GM19193 (cell line): Measurements from ENCODE around the gene OR6B3.

Experiments used
- POLR2A ChIP-seq: IDR thresholded peaks from 4 replicates; pipeline ENCODE4 v1.6.1; 2011; ENCODE audit not compliant: insufficient read depth, insufficient read length; ENCODE audit errors: extremely low read depth

Gene OR6B3

DNA sequence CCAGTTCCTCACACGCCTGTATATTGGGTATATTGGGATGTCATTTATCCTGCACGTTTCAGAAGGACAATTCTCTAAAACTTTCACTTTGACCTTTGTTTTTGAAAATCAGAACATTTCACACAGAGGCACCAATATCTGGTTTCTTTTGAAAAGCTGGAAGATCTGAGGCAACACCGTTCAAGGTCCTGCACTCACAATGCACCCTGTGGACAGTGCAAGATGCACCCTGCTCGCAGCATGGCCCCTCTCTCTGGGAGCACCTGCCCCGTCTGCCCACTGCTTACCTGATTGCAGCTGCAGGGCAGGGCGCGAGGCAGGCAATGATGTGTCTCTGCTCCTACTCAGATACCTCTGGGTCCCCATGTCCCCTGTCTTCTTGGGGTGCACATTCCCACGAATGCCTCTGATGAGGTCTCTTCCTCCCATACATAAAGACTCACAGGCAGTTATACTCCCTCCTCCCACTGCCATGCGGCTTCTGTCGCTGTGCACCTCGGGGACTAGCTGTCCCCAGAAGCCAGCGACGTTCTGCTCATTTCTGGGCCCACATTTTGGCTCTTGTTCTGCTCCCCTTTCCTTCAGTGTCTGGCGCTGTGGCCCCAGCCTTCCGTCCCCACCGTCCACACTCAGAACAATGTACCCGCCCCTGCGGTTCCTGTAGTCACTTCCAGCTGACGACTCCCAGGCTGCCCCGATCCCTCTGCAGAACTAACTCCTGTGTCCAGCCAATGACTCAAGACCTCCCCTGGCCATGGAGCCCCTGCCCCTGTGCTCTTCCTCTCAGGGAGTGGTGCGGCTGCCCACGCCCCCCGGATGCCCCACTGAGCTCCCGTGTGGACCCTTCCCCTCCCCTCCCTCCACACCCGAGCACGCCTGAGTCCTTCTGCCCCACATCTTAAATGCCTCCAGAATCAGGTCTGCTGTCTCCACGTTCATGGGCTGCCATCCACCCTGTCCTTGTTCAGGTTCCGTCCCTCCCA, at the start of gene OR6B3:
Gene OR6B3 (minus strand): TSS at position 349 of the 983 bp plus-strand sequence.
- no peak for TF ChIP-seq POLR2A

DNA sequence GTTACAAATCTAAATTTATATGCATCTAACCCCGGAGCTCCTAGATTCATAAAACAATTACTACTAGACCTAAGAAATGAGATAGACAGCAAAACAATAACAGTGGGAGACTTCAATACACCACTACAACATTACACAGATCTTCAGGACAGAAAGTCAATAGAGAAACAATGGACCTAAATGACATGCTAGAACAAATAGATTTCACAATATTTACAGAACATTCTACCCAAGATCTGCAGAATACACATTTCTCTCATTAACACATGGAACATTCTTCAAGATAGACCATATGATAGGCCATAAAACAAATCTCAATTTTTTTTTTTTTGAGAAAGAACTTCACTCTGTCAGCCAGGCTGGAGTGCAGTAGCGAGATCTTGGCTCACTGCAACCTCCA, 45.0 kb upstream of the OR6B3 start:
- no peak for TF ChIP-seq POLR2A

DNA sequence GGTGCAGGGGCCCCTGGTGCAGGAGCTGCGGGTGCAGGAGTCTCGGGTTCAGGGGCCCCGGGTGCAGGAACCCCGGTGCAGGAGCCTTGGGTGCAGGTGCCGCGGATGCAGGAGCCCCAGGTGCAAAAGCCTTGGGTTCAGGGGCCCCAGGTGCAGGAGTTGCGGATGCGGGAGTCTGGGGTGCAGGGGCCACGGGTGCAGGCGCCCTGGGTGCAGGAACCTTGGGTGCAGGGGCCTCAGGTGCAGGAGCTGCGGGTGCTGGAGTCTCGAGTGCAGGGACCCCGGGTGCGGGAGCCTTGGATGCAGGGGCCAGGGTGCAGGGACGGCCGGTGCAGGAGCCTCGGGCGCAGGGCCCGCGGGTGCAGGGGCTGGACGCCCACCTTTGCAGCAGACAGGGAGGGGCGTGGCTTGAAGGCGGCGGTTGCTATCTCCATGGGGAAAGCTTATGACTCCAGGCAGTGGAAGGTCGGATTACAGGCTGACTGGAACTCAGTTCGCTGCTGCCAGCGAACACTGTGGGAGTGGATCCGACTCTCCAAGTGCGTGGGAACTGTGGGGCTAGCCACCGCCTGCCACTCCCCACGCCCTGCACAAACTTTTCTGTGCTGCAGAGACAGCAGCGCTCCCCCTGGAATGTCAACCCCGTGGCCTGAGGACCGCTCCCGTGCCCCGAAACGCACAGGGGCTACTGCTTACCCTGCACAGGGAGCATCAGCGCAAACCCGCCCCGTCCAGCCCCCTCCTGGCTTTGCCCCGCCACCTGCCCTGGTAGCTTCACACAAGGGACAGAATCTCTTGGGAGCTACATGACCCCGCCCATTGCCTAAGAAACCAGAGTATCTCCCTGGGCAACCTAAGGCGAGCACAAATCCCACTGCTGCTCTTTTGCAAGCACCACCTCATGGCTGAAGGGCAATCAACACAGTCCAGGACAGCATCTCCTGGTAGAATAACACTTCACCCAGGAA, 42.5 kb upstream of the OR6B3 start:
- TF ChIP-seq POLR2A, result no peak

DNA sequence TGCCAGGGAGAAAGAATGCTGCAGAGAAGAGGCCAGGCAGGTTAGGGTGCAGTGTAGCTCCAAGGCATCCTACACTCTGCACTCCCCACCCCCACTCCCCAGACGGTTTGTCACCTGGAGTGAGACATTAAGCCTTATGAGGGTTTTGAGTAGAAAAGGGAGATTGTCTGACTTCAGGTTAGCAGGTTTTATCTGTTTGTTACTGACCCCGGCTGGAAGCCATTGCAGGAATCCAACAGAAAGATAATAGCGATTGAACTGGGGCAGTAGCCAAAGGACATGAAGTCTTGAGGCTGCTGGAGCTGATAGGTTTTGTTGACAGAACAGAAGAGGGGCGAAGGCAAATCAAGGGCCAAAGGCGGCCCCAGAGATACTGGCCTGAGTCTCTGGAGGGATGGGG, 36.0 kb upstream of the OR6B3 start:
- no peak for TF ChIP-seq POLR2A

DNA sequence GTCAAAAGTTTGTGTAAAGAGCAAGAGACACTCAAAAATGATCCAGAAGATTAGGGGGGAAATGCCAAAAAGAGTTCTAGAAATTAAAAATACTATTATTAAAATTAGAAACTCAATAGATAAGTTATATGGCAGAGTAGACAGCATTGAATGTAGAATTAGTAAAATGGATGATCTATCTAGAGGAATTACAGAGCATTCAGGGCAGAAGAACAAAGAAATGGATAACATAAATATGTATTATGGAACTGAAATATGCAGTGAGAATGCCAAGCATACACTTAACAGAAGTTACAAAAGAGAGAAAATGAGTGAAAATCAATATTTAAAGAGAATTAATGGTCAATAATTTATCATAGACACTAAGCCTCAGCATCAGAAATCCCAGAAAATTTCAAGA, 33.2 kb upstream of the OR6B3 start:
- no peak for TF ChIP-seq POLR2A

DNA sequence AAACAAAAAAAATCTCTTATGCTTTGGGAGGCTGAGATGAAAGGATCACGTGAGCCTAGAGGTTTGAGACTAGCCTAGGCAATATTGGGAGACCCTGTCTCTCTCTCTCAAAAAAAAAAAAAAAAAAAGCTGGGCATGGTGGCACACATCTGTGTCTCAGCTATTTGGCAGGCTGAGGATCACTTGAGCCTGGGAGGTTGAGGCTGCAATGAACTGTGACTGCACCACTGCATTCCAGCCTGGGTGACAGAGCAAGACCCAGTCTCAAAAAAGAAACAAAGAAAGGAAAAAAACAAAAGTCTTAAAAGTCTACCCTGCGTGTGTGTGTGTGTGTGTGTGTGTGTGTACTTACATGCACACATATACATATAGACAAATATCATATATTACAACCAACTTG, 25.3 kb upstream of the OR6B3 start:
- no peak for TF ChIP-seq POLR2A

DNA sequence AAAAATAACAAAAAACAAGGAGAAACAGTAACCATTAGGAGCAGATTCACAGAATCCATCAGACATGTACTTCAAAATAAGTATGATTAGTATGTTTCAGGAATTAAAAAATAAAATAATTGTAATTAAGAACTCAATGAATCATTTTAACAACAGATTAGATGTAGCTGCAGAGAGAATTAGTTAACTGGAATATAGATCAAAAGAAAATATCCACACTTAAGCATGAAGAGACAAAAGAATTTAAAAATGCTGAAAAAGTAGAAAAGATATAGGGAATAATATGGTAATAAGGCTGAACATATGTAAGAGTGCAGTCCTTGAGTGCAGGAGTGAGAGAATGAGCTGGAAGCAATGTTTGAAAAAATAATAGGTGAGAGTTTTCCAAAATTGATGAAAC, 24.1 kb upstream of the OR6B3 start:
- no peak for TF ChIP-seq POLR2A

DNA sequence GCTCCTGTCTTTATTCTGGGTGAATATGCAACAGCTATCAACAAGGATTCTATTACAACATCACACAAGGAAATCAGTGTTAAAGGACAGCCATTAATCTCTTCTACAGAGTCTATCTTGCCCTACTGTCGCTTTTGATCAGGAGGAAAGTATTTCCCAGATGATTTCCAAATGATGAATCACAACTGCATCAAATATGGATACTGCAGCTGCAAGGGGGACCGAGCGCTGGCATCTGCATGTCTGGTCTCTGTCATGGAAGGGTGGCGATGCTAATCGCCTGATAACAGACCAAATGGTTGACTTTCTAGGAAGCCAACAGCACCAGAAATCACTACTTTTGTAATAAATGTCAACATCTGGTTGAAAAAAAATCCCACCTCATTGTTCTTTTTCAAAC, 21.2 kb upstream of the OR6B3 start:
- TF ChIP-seq POLR2A, result no peak

DNA sequence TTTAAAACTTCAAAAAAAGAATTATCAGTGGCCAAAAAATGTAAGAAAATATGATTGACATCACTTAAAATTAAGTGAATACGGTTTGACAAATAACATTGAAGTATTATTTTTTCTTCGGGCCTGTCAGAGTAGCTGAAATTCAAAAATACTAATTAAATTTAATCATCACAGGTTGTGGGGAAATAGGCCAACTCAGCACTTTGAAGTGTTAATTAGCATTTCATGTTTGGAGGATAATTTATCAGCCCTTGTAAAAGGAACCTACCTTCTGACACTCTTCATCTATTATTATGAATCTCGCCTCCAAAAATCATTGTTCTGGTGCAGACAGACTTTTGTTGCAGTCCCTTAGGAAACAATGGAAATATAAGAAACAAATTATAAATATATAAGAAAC, 17.6 kb upstream of the OR6B3 start:
- no peak for TF ChIP-seq POLR2A

DNA sequence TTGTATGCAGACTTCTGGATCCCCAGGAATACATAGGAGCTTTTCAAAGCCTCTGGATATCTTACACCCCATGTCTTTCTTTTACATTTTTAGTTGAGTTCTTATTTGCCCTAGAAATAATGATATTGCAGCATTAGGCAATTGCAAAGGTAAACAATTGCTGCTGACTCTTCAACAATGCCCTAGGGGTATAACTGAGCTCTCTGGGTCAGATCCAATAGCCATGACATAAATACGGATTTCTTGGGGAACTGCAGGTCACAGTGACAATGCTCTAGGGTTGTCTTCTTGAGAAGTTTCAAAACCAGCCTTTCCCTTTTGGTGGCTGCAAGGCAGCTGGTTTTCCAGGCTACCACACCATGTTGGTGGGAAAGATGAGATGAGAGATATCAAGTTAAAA, 16.5 kb upstream of the OR6B3 start:
- no peak for TF ChIP-seq POLR2A

DNA sequence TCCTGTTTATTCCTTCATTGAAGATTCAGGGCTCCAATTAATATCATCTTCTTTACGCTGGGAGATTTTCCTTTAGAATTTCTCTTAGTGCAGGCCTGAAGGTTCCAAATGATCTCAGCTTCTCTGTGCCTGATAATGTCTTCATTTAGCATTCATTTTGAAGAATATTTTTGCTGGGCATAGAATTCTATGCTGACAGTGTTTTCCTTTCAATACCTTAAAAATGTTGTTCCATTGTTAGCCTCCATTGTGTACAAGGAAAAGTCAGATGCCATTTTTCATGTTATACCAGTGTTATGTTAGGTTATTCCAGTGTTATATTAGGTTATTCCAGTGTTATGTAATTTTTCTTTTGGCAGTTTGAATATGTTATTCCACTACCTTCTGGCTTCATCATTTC, 14.9 kb upstream of the OR6B3 start:
- no peak for TF ChIP-seq POLR2A

DNA sequence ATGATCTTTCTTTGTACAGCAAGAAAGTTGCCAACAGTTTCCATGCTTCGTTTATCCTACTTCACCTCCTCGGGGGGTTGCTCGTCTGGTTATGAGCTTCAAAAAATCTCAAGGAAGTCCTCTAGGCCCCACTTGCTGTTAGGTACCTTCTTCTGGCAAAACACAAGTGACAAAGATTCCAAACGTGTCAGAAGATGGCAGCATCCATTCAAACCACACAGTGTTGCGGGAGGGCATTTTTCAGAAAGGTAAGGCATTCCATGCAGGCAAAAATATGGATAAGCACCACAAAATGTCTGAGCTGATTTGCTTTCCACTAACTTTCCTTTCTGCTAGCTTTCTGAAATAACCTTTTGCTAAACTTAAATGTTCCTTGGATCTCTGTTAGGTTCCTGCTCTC, 13.2 kb upstream of the OR6B3 start:
- no peak for TF ChIP-seq POLR2A

DNA sequence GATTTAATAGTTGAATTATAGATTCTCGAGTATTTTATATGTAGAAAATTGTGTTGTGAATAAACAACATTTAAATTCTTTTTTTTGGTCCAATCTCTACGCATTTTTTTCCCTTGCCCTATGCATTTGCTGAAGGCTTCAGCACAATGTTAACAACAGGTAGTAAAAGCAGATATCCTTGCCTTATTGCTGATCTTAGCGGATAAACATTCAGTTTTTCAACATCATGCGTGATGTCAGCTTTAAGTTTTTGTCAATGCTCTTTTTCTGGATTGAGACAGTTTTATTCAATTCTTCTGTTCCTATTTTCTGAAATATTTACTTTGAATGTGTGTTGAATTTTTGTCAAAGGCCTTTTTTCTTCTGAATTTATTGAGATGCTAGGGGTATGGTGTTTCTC, 11.6 kb upstream of the OR6B3 start:
- no peak for TF ChIP-seq POLR2A

DNA sequence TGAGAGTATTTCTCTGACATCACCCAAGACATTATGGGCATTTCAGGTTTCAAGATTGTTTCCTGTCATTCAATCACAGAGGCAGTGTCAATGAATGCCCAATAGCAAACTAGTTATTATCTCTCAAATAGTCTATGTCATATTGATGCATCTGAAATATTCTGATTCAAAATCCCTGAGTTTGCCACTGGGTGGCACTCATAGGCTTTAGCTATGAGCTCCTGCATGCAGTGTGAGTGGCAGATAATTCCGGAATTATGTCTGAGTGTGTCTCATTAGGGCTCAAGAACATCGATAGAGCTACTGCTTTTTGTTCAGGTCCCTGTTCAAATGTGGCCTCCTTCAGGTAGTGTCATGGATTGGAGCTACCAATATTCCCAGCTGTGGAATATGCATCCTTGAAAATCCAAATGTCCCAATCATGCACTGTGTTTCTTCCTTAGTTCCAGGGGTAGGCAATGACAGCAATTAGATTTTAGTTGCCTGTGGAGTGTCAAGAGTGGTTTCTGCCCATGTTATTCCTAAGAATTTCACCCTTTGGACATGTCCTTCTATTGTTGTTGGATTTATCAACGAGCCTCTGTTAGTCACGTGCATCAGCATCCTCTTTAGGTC, 7.8 kb upstream of the OR6B3 start:
- no peak for TF ChIP-seq POLR2A

DNA sequence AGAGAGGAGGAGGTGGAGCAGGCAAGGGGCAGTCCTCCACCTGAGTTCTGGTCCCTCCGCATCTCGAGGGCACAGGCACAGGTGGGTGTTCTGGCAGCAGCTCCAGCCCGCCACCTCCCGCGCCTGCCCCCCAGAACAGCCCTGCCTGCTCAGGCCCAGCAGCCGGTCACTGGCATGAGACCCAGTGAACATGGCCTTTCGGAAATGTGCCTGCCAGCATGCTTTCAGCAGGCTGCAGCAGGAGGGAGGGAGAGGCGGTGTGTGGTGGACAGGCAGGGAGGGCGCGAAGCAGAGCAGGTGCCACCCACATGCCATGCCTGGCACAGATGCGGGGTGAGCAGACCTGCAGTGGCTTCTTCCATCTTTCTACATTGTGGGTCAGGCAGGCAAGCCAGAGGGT, 3.4 kb upstream of the OR6B3 start:
- TF ChIP-seq POLR2A, result no peak
